ENCODE measurements around the gene CTIF. TPM values are rescaled to one million over a fixed set of nuclear protein-coding genes. Genes with fewer than 3 reads are reported as not detected.
"Not testable (repeated sequence)": the region's sequence is repeated elsewhere in the genome, so short reads cannot be mapped to it uniquely, and the experiment has no call there.

Gene CTIF
- total and polyA plus RNA-seq, 2 experiments from 2014 or later: 22.1 to 27.9 TPM

- H4K20me1 ChIP-seq (ENCODE audit: insufficient read depth, poor library complexity, severe bottlenecking): no peaks in the 10 kb centered on the region
- no peaks in the 10 kb centered on the region for H3K9me2 ChIP-seq (replicated peaks; ENCODE audit: insufficient read depth)
- TF ChIP-seq CTCF (IDR thresholded peaks at IDR 0.05; ENCODE audit: poor library complexity) (no peak), EZH2phosphoT487 (IDR thresholded peaks at IDR 0.05; ENCODE audit: low read depth, severe bottlenecking, unreplicated experiment) (no peak), EZH2 (IDR thresholded peaks at IDR 0.05; ENCODE audit: borderline replicate concordance) (no peak)
- H3K4me1 ChIP-seq (ENCODE audit: insufficient read depth): peaks cover 16% of the 10 kb centered on the region
- 83% methylated on average over 10 of the region's 10 CpGs for WGBS (ENCODE audit: low lambda C conversion rate, missing lambda C conversion rate)
- DNase-seq (ENCODE audit: low spot score): no peak
- no peaks in the 10 kb centered on the region for H3K9me3 ChIP-seq (ENCODE audit: low read depth)
- H3K36me3 ChIP-seq (replicated peaks; ENCODE audit: insufficient read depth, low read depth): no peaks in the 10 kb centered on the region
- no peak overlapping the region for H3K4me2 ChIP-seq
- no peaks in the 10 kb centered on the region for H3K27me3 ChIP-seq
- peaks cover 4% of the 10 kb centered on the region for H3K79me2 ChIP-seq
- H3K4me3 ChIP-seq: no peak overlapping the region
- no peak overlapping the region for H2AFZ ChIP-seq
- peak overlapping the region; percentile 54 for H3K27ac ChIP-seq
Observed at GRCh38 chr18:48715711-48716361, 177.0 kb downstream of the CTIF start.

GRCh38 chr18:48717227-48717626, 178.4 kb downstream of the CTIF start:
- not testable (repeated sequence) for H3K4me2 ChIP-seq; H3K27me3 ChIP-seq; H3K79me2 ChIP-seq; H4K20me1 ChIP-seq (ENCODE audit: insufficient read depth, poor library complexity, severe bottlenecking); H3K9me2 ChIP-seq (replicated peaks; ENCODE audit: insufficient read depth); H3K36me3 ChIP-seq (replicated peaks; ENCODE audit: insufficient read depth, low read depth); H3K4me3 ChIP-seq; H3K27ac ChIP-seq; H2AFZ ChIP-seq; DNase-seq (ENCODE audit: low spot score); H3K9me3 ChIP-seq (ENCODE audit: low read depth)
- H3K4me1 ChIP-seq (ENCODE audit: insufficient read depth): peaks cover 16% of the 10 kb centered on the region
- WGBS (ENCODE audit: low lambda C conversion rate, missing lambda C conversion rate): 98% methylated on average over 9 of the region's 9 CpGs

GRCh38 chr18:48718251-48718959, 179.6 kb downstream of the CTIF start:
- Histone ChIP-seq H3K36me3 (replicated peaks; ENCODE audit: insufficient read depth, low read depth) (no peaks in the 10 kb centered on the region), H3K4me3 (no peak overlapping the region), H4K20me1 (ENCODE audit: insufficient read depth, poor library complexity, severe bottlenecking) (no peaks in the 10 kb centered on the region), H3K9me3 (ENCODE audit: low read depth) (no peaks in the 10 kb centered on the region), H3K4me1 (ENCODE audit: insufficient read depth) (peaks cover 16% of the 10 kb centered on the region), H3K79me2 (peaks cover 2% of the 10 kb centered on the region), H2AFZ (no peak overlapping the region), H3K9me2 (replicated peaks; ENCODE audit: insufficient read depth) (no peaks in the 10 kb centered on the region), H3K4me2 (no peak overlapping the region), H3K27ac (no peak overlapping the region), H3K27me3 (no peaks in the 10 kb centered on the region)
- WGBS (ENCODE audit: low lambda C conversion rate, missing lambda C conversion rate): 97% methylated on average over 10 of the region's 10 CpGs
- DNase-seq (ENCODE audit: low spot score): no peak
- no peak for TF ChIP-seq EZH2 (IDR thresholded peaks at IDR 0.05; ENCODE audit: borderline replicate concordance)
- TF ChIP-seq CTCF (IDR thresholded peaks at IDR 0.05; ENCODE audit: poor library complexity): no peak
- TF ChIP-seq EZH2phosphoT487 (IDR thresholded peaks at IDR 0.05; ENCODE audit: low read depth, severe bottlenecking, unreplicated experiment): no peak

GRCh38 chr18:48719388-48719787, 180.6 kb downstream of the CTIF start:
- Histone ChIP-seq H3K9me2 (replicated peaks; ENCODE audit: insufficient read depth) (no peaks in the 10 kb centered on the region), H4K20me1 (ENCODE audit: insufficient read depth, poor library complexity, severe bottlenecking) (no peaks in the 10 kb centered on the region), H2AFZ (no peak overlapping the region), H3K9me3 (ENCODE audit: low read depth) (no peaks in the 10 kb centered on the region), H3K4me1 (ENCODE audit: insufficient read depth) (peaks cover 14% of the 10 kb centered on the region), H3K4me3 (no peak overlapping the region), H3K4me2 (no peak overlapping the region), H3K36me3 (replicated peaks; ENCODE audit: insufficient read depth, low read depth) (no peaks in the 10 kb centered on the region), H3K27me3 (no peaks in the 10 kb centered on the region), H3K27ac (no peak overlapping the region), H3K79me2 (no peaks in the 10 kb centered on the region)
- no peak for TF ChIP-seq EZH2phosphoT487 (IDR thresholded peaks at IDR 0.05; ENCODE audit: low read depth, severe bottlenecking, unreplicated experiment)
- no peak for TF ChIP-seq EZH2 (IDR thresholded peaks at IDR 0.05; ENCODE audit: borderline replicate concordance)
- TF ChIP-seq CTCF (IDR thresholded peaks at IDR 0.05; ENCODE audit: poor library complexity): no peak
- DNase-seq (ENCODE audit: low spot score): no peak
- WGBS (ENCODE audit: low lambda C conversion rate, missing lambda C conversion rate): 94% methylated on average over 4 of the region's 4 CpGs

All from hepatocyte (in vitro differentiated cells).